ENCODE data around the gene TAF11L2. TPM values are rescaled to one million over a fixed set of nuclear protein-coding genes. Genes with fewer than 3 reads are reported as not detected.
"Not testable (repeated sequence)": the region's sequence is repeated elsewhere in the genome, so short reads cannot be mapped to it uniquely, and the experiment has no call there.

Gene TAF11L2
- total RNA-seq, 2 donors from 2014 or later, result not detected

- Histone ChIP-seq H3K27me3 (replicated peaks; ENCODE audit: insufficient read depth) (no peaks in the 10 kb centered on the region), H3K27ac (no peak overlapping the region), H3K36me3 (no peaks in the 10 kb centered on the region), H3K4me1 (replicated peaks) (no peaks in the 10 kb centered on the region), H3K9me3 (no peaks in the 10 kb centered on the region), H3K4me3 (no peak overlapping the region)
- WGBS, result 73% methylated on average over 5 of the region's 5 CpGs
- no peak for DNase-seq (ENCODE audit: low spot score)
- intact Hi-C loops (cut with DNase I), result no loop called here
- TF ChIP-seq CTCF (IDR thresholded peaks at IDR 0.05) (no peak), POLR2AphosphoS5 (IDR thresholded peaks at IDR 0.05) (no peak), POLR2A (IDR thresholded peaks at IDR 0.05) (no peak)
Observed at GRCh38 chr5:17463653-17464052, 34.4 kb upstream of the TAF11L2 start.

- Histone ChIP-seq H3K27me3 (replicated peaks; ENCODE audit: insufficient read depth) (no peaks in the 10 kb centered on the region), H3K4me3 (no peak overlapping the region), H3K27ac (no peak overlapping the region), H3K9me3 (no peaks in the 10 kb centered on the region), H3K36me3 (no peaks in the 10 kb centered on the region), H3K4me1 (replicated peaks) (no peaks in the 10 kb centered on the region)
- no peak for DNase-seq (ENCODE audit: low spot score)
- intact Hi-C loops (cut with DNase I), result no loop called here
- no peak for TF ChIP-seq POLR2A (IDR thresholded peaks at IDR 0.05)
- no peak for TF ChIP-seq POLR2AphosphoS5 (IDR thresholded peaks at IDR 0.05)
- no peak for TF ChIP-seq CTCF (IDR thresholded peaks at IDR 0.05)
Observed at GRCh38 chr5:17470064-17470463, 28.0 kb upstream of the TAF11L2 start.

- H3K36me3 ChIP-seq; DNase-seq (ENCODE audit: low spot score); intact Hi-C loops (cut with DNase I); H3K9me3 ChIP-seq; H3K4me1 ChIP-seq (replicated peaks); H3K27me3 ChIP-seq (replicated peaks; ENCODE audit: insufficient read depth); H3K4me3 ChIP-seq; H3K27ac ChIP-seq: not testable (repeated sequence)
Observed at GRCh38 chr5:17475064-17475463, 23.0 kb upstream of the TAF11L2 start.

GRCh38 chr5:17477043-17477442 is 21.0 kb upstream of the TAF11L2 start:
- intact Hi-C loops (cut with DNase I), result no loop called here
- H3K27ac ChIP-seq, result no peak overlapping the region
- no peaks in the 10 kb centered on the region for H3K36me3 ChIP-seq
- H3K27me3 ChIP-seq (replicated peaks; ENCODE audit: insufficient read depth), result no peaks in the 10 kb centered on the region
- no peaks in the 10 kb centered on the region for H3K9me3 ChIP-seq
- WGBS, result 66% methylated on average over 3 of the region's 3 CpGs
- TF ChIP-seq POLR2A (IDR thresholded peaks at IDR 0.05), result no peak
- no peak for TF ChIP-seq CTCF (IDR thresholded peaks at IDR 0.05)
- no peak for TF ChIP-seq POLR2AphosphoS5 (IDR thresholded peaks at IDR 0.05)
- H3K4me1 ChIP-seq (replicated peaks), result no peaks in the 10 kb centered on the region
- no peak for DNase-seq (ENCODE audit: low spot score)
- H3K4me3 ChIP-seq, result no peak overlapping the region

GRCh38 chr5:17477573-17478265 is 20.3 kb upstream of the TAF11L2 start:
- Histone ChIP-seq H3K27me3 (replicated peaks; ENCODE audit: insufficient read depth) (no peaks in the 10 kb centered on the region), H3K4me1 (replicated peaks) (no peaks in the 10 kb centered on the region), H3K4me3 (no peak overlapping the region), H3K36me3 (no peaks in the 10 kb centered on the region), H3K9me3 (no peaks in the 10 kb centered on the region), H3K27ac (no peak overlapping the region)
- WGBS, result 60% methylated on average over 7 of the region's 7 CpGs
- TF ChIP-seq POLR2AphosphoS5 (IDR thresholded peaks at IDR 0.05), result no peak
- TF ChIP-seq POLR2A (IDR thresholded peaks at IDR 0.05), result no peak
- TF ChIP-seq CTCF (IDR thresholded peaks at IDR 0.05), result no peak
- DNase-seq (ENCODE audit: low spot score), result no peak
- intact Hi-C loops (cut with DNase I), result no loop called here

Data from prostate gland (tissue), 2 donors.